Measurements from ENCODE around the gene TES.

DNA sequence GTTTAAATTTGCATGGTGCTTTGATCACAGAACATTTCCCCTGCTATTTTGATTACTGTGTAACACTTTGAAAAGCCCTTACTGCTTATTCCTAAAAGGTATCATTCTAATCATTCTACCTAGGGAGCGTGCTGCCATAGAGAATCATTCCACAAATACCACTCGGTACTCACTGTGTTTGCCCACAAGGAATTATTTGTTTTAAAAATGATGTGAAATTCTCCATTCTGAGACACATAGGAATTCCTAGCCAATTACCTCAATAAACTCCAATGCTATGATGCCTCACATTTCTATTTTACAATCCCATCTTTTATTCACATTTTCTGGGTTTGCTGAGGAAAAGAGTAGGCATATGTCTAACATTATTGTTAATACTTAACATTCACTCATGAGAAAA is 16.2 kb upstream of the TES start:
- TF ChIP-seq, protein P1, sequence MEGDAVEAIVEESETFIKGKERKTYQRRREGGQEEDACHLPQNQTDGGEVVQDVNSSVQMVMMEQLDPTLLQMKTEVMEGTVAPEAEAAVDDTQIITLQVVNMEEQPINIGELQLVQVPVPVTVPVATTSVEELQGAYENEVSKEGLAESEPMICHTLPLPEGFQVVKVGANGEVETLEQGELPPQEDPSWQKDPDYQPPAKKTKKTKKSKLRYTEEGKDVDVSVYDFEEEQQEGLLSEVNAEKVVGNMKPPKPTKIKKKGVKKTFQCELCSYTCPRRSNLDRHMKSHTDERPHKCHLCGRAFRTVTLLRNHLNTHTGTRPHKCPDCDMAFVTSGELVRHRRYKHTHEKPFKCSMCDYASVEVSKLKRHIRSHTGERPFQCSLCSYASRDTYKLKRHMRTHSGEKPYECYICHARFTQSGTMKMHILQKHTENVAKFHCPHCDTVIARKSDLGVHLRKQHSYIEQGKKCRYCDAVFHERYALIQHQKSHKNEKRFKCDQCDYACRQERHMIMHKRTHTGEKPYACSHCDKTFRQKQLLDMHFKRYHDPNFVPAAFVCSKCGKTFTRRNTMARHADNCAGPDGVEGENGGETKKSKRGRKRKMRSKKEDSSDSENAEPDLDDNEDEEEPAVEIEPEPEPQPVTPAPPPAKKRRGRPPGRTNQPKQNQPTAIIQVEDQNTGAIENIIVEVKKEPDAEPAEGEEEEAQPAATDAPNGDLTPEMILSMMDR (IDR thresholded peaks at IDR 0.05; ENCODE audit: low read depth, low read length) = no peak
- no peak for TF ChIP-seq EZH2phosphoT487 (IDR thresholded peaks at IDR 0.05; ENCODE audit: low read depth)
